HG03521 (cell line): Measurements from ENCODE around the gene PDE6G.
"Not testable (repeated sequence)": the region's sequence is repeated elsewhere in the genome, so short reads cannot be mapped to it uniquely, and the experiment has no call there.

Source experiments
- ATAC-seq: cut with Tn5 transposase; IDR thresholded peaks from one replicate; pipeline ENCODE4 v1.9.1; 2021; ENCODE audit warnings: mild to moderate bottlenecking, moderate library complexity; ENCODE audit not compliant: unreplicated experiment

Gene PDE6G

GRCh38 chr17:81635973-81636504, 20.3 kb downstream of the PDE6G start:
- no peak for ATAC-seq

DNA sequence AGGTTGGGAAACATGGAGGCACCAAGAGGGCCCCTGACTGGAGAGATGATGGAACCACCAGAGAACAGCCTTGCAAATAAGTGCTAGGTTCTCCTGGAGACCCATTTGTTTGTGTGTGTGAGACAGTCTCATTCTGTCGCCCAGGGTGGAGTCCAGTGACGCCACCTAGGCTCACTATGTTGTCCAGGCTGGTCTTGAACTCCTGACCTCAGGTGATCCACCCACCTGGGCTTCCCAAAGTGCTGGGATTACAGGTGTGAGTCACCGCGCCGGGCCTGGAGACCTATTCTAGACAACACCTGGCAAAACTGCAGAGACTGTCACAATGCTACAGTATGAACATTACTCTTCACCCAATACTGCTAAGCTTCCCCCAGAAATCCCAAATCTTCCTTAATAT, 20.9 kb downstream of the PDE6G start:
- ATAC-seq: no peak

GRCh38 chr17:81631482-81631881, 24.9 kb downstream of the PDE6G start:
- no peak for ATAC-seq

- no peak for ATAC-seq
These were observed 26.1 kb downstream of the PDE6G start for GRCh38 chr17:81630274-81630673.

DNA sequence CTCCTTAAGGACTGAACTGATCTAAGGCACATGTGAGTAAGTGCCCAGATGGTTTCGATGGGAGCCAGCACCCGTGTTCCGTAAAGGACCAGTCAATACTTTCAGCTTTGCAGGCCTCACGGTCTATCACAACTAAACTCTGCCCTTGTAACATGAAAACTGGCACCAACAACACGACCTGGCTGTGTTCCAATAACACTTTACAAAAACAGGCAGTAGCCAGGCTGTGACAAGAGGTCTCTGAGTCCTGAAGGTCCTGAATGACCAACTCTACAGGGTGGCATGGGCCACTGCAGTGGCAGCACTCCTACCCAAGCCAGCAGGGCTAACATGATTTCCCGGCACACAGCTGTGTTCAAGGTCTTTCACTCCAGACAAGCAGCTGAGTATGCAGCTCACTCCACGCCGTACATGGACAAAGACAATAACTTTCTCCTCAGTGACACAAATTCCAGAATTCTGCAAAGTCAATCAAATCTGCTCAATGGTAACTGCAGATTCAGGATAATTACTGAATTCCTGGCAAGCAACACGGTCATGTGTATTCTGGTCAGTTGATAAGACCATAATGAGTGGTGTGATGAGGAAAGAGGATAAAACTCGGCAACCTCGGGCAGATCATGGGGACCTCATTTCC, 34.7 kb downstream of the PDE6G start:
- ATAC-seq: no peak

DNA sequence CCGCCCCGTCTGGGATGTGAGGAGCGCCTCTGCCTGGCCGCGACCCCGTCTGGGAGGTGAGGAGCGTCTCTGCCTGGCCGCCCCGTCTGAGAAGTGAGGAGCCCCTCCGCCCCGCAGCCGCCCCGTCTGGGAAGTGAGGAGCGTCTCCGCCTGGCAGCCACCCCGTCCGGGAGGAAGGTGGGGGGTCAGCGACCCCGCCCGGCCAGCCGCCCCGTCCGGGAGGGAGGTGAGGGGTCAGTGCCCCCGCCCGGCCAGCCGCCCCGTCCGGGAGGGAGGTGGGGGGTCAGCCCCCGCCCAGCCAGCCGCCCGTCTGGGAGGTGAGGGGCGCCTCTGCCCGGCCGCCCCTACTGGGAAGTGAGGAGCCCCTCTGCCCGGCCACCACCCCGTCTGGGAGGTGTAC, 38.0 kb downstream of the PDE6G start:
- ATAC-seq: not testable (repeated sequence)

DNA sequence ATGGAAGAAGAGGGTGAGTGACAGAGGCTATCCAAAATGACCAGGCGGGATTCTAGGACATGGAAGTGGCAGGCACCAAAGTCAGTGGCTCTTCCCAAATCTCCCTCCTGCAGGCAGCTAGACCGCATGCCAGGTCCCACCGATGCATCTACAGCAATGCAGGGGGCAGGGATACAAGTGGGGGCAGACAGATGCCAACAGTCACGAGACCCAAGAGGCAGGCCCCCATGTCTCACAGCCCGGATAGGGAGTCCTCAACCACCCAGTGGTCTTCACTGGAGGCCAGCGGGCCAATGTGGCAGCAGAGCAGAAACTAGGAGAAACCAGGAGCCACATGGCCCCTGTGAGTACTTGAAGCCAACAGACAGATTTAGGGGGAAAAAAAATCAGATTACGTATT, 39.5 kb downstream of the PDE6G start:
- no peak for ATAC-seq

GRCh38 chr17:81615401-81615930, 40.9 kb downstream of the PDE6G start:
- no peak for ATAC-seq

DNA sequence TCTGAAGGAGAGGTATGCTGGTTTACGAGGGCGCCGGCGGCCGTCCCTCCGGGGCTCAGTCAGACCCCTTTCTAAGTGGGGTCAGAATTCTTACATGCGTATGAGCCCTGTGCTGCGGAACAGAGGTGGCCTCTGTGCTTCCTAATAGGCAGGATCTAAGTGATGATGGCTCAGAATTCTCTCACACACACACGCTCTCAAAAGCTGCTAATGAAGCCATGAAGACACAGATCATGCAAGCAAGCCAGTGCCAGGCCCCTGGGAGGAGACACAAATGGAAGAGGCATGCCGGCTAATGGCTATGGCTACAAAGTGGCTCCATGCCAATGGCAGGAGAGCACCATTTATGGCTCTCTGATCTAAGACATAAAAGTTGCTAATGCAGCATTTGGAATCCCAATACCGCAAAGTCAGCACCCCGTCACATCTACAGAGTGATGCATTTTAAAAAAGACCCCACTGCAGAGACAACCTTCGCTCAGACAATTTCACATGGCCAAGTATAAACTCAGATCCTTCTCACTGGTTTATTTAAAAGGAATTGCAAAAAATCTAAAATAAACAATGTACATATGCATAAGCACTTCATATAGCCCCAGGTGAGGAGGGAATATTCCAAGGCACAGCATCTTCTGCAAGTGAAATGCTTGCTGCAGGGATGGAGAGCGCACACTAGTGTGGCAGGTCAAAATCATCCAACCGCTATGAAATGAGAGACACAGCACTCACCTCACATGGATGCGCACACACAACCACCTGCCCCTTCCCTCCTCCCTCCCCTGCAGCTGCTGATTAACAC, 44.0 kb downstream of the PDE6G start:
- no peak for ATAC-seq

- no peak for ATAC-seq
These were observed 46.6 kb downstream of the PDE6G start for GRCh38 chr17:81609541-81610311.

DNA sequence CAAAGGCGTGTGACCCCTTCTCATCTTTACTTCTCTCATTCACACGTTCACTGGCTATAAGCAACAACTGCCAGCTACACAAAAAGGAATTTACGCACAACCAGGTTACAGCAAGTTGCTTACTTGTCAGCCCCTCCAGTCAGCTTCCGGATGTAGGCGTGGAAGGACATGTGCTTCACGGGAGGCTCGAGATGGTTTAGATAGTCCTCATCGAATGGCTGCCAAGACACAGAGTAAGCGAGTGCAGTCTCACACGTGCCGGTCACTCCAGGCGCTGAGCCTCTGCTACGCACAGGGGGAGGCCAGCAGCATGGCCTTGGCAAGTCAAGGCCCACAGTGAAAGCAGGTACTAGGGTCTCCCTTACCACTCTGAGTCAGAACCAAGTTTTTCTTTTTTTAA, 47.7 kb downstream of the PDE6G start:
- ATAC-seq: no peak

DNA sequence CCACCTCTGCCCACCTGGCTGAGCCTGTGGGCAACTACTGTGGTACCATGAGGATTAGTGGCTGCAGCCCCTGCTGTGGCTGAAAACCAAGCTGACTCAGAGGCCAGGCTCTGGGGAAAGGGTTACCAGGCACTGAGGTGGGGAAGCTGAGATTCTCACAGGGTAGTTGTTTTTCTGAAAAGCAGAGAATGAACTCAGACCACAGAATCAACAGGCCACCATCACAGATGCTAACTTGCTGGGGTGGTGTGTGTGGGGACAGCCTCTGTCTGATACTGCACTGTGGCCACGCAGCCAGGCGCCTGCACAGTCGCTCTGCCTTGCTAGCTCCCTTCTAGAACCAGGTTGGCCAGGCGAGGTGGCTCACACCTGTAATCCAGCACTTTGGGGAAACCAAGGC, 48.3 kb downstream of the PDE6G start:
- ATAC-seq: no peak

GRCh38 chr17:81607431-81607830, 48.9 kb downstream of the PDE6G start:
- ATAC-seq: no peak

DNA sequence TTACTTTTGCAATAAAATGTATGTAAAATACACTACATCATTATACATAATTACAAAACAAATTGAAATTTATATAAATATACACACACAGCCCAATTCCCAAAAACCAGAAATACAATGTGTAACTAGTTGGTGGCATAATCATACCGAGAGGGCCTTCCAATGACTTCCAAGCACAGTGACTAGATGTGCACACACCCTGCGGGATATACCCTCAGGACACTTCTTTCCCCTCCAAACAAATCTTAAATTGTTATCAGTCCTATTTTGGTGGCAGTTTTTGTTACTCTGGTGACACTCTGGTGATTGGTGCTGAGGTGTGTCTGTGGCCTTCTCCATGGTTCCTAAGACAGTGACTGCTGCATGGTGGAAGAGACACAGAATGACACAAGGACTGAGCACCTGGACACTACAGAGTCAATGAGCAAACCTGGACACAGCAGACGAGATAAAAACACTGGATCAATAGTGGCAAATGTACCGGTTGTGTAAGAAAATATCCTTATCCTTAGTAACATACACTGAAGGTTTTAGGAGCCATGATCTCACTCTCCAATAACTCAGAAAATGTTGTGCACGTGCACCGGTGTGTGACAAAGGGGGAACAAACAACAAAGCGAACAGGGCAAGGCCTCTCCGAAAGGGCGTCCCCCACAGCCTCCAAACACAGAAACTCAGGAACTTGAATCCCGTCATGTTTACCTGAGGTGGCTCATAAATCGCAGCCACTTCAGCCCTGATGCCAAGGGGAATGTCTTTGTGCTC, 52.3 kb downstream of the PDE6G start:
- ATAC-seq: no peak

GRCh38 chr17:81601525-81602120, 54.7 kb downstream of the PDE6G start:
- no peak for ATAC-seq
